NCI-H2171 treated with DMSO at 0.1 percent for 48 hours (cell line): ENCODE results near the gene PTPN1.
"Not testable (repeated sequence)": the region's sequence is repeated elsewhere in the genome, so short reads cannot be mapped to it uniquely, and the experiment has no call there.

Experiments
- DNase-seq: peaks from one replicate; lab custom pipeline; 2025; lab: John Stamatoyannopoulos, UW

Gene PTPN1

DNA sequence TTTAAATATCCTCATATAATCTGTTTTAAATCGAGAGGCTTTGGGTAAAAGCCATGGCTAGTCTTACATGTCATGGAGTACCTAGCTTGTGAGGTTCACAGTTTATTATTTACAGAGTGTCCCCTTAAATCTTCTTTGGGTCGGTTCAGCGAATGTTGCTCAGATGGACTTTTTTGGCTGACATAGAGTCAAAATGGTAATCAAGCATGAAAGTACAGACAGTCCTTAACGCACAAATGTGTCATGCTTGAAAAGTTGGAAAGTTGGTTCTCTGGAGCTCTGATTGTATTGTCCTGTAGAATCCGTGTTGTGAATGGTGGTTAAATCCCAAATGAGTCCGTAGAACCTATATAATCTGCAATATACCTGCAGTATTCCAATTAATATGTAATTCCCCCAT, 22.0 kb downstream of the PTPN1 start:
- DNase-seq = no peak

DNA sequence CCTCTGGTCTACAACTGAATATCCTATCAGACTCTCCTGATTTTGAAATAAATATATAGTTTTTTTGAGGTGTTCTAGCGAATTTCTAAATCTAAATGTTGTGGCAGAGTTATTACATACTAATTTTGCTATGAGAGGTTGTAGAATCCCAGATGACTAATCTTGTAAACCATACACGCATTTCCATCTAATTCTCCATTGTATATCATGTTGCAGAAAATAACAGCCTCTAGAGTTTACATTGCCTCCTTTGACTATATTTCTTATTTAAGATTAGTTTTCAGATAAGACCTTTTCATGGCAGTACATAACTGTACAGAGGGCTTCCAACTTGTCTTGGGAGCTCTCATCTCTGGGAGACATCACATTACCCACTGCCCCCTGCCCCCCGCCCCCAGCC, 22.9 kb downstream of the PTPN1 start:
- no peak for DNase-seq

DNA sequence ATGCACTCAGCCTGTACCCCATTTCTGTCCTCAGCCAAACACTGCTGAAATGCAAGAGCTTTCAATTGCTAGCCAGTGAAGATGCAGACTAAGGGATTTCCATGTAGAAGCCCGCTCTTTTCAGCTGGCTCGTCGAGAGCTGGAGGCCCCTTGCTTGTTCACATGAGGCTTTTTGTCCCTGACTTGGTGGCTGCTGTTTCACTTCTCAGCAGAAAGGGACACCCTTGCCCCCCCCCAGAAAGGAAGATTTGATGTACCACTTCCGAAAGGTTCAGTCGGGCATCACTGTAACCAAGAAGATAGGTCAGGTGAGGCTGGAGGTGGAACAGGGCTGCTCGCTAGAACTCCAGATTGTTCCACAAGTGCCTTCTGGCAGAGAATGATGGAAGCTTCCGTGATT, 23.3 kb downstream of the PTPN1 start:
- peak; percentile 14 for DNase-seq

DNA sequence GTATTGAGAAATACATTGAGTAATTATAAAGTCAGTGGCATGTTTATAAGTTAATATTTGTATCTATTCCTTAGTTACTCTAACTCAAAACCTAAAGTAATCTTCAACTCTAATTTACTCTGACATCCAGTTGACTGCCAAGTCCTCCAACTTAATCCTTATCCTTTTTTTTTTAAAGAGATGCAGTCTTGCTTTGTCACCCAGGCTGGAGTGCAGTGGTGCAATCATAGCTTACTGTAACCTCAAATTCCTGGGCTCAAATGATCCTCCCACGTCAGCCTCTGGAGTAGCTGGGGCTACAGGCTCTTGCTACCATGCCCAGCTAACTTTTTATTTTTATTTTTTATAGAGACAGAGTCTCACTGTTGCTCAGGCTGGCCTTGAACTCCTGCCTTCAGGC, 24.4 kb downstream of the PTPN1 start:
- no peak for DNase-seq

DNA sequence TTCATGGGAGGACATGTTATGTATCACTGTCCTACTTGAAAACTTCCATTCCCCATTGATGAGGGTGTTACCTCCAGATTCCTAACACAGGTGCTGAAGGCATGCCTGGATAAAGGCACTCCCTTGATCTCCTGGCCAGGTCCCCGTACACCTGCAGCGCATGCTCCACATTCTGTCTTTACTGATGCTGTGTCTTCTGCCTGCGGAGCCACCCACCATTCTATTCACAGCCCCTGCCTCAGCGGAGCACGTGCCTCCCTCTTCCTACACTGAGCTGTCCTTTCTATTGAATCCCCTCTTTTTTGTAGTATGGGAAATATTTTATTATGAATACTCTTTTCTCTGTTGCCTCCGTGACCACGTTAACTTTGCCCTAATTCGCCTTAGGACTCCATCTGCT, 25.0 kb downstream of the PTPN1 start:
- DNase-seq = peak; percentile 69

DNA sequence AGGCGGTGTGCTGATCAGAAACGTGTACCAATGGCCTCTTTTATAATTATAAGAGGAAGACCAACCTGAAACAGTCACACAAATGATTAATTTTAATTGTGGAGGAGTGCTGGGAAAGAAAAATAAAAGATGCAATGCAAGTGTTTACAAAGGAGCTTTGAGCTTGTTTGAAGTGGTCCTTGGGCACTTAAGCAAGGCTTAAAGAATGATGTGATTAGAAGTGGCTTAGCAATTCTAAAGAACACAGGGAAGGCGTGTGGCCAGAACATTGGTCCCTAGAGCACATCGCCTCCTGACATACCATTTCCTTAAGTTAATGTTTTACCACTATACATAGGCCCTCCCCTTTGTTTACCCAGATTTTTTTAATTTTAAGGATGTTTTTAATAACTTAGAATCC, 26.1 kb downstream of the PTPN1 start:
- DNase-seq = no peak

DNA sequence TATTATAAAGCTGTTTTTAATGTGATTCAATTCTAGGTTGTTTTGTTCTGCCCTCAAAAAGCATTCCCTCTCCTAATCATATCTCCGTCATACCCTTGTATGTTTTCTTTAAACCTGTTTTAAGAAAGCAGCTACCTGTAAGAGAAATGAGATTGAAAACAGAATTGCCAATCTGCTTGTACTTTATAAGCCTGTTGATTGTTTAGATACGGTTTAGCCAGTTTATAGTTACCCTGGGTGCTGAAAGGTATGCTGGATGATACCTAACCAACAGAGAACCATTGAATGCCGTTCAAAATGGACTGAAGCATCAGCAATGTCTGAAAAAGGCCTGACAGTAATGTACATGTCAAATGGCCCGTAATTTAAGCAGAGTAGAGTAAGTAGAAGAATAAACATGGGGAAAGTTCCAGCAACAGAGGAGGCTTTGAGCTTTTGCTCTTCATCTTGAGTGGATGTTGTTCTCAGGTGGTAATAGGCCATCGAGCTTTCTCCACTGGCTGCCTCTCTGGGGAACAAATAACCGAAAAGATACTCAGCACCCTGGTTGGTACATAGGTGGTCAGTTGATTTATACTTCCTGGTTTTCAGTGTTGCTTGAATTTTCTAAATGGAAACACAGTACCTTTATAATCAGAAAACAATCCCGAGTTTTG, 27.5 kb downstream of the PTPN1 start:
- no peak for DNase-seq

DNA sequence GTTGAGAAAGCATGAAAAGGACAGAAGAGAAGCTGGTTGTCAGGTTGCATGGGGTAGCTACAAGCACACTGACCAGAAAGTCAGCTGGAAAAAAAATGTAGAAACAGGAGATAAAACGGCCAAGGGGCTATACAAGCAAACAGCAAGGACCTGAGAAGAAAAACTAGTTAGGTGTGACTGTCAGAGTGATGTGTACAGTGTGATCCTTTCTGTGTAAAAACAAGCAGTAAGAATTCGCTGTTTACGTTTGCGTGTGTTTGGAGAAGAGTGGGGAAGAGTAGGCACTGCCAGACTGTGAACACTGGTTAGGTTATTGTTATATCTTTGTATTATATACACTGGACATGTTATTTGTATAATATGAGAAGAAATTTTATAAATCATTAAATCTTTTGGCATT, 28.1 kb downstream of the PTPN1 start:
- DNase-seq = no peak

DNA sequence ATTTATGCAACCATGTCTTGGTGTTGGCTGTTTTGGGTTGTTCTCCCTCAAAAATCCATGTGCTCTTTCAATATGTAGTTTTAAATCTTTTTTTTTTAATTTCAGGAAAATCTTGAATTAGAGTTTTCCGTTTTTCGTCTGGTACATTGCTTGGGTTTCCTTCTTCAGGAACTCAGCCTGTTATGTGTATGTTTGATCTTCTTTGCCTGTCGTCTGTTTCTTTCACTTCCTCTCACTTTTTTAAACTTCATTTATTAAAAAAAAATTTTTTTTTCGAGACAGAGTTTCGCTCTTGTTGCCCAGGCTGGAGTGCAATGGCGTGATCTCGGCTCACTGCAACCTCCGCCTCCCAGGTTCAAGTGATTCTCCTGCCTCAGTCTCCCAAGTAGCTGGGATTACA, 29.6 kb downstream of the PTPN1 start:
- not testable (repeated sequence) for DNase-seq

DNA sequence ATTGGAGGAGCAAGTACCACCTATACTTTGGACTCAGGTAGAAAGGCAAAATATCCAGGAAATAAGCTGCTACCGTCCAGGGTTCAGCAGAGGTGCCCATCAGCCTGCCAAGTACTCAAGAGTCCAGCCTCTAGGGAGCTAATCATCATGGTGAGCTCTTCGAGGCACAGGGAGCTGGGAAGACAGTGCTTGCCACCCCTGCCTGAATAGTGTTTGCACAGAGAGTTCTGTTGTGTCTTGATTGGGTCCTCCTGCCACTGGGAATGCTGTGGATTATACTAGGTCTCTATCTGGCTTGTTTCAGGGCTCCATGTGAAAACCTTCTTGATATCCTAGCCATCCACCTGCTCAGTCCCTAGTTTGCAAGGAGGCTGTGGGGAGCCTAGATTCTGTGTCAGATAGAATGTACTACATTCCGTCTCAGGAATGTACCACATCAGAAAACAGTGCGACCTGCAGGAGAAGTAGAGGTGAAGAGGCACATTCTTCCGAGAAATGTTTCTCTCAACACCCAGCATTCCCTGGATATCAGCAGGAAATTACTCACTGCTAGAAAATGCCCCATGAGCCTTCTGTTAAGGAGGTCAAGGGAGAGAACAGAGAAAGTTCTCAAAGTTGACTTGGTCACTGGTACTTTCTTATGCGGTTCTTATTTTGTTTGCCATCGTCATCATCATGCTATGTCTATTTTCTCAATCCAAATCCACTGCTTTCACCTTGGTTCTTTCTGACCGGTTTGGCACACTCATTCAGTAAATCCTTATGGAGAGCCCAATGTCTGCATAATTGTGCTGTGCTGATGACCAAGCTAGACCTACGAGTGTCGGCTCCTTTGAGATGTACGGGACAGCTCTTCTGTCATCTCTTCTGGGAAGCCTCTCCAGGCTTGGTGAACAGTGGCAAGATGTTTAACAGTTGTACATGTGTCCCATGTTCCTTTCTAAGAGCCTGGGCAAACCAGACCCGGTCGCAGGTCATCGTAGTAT, 30.7 kb downstream of the PTPN1 start:
- no peak for DNase-seq

DNA sequence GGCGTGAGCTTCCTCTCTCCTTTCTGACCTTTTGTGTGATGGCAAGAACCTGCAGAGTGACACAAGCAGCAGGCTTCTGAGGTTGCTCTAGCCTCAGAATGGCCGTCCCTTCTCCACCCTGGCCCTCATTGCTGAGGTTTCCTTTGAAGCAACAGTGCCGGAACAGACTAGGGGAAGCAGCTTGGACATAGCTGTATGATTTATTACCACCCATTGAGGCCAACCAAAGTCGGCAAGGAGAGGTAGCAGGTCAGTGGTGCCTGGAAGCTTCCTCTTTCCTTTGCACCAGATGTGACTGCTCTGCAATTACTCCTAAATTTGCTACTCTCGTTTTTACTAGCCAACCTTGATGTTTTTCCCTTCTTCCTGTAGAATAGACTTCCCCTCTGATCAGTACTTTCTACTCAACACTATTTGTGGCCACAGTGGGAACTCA, 31.4 kb downstream of the PTPN1 start:
- no peak for DNase-seq

DNA sequence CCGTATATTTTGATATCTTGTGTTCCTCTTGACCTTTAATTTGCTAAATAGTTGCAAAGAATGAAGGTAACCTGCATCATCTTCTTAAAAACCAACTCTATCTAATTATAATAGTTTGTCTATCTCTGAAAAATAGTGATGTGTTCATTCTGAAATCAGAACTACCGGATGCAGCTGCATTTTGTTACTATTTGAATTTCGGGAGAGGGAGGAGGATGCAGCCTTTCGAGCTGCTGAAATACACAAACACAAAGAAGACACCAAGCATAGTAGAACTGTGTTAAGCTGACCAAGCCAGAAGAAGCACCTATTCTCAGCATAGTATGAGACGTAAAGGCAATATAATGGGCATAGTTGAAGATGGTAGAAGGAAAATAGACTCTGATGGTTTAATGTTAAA, 33.1 kb downstream of the PTPN1 start:
- DNase-seq = no peak

DNA sequence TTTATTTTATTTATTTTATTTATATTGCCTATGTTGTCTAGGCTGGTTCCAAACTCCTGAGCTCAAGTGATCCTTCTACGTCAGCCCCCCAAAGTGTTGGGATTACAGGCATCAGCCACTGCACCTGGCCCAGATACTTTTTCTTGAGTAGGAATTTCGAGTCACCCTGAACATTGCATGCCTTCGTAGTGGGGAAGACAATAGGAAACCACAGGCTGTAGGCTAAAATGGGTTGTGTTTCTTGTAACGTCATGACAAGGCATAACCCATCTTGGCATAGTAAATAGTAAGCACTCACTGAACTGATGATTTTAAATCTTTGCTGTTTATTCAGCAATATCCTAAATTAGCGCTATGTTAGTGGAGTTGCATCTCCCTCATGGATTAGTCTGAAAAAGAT, 34.9 kb downstream of the PTPN1 start:
- no peak for DNase-seq

DNA sequence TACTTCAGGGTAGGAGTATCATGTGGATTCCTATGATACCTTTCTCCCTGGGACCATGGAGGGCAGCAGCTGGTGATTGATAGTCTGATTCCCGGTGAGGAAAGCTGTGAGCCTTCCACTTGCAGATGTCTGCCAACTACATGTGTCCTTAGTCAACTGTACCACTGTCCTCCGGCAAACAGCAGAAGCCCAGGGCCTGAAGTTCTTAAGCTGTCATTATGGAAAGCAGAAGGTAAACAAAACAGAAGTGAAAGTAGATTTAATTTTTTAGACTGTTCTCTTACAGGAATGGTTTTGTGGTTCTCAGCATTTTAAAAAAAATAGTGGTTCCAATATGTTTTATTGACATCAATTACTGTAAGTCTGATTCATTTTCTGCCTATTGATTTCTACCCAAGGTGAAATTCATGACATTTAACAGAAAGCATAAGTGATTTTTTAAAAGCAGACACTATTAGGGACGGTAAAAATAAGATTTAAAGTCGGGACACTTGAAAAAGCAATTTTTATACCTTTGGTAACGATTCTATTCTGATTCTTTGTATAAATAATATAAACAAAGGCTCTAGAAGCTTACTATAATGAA, 36.6 kb downstream of the PTPN1 start:
- peak; percentile 25 for DNase-seq

DNA sequence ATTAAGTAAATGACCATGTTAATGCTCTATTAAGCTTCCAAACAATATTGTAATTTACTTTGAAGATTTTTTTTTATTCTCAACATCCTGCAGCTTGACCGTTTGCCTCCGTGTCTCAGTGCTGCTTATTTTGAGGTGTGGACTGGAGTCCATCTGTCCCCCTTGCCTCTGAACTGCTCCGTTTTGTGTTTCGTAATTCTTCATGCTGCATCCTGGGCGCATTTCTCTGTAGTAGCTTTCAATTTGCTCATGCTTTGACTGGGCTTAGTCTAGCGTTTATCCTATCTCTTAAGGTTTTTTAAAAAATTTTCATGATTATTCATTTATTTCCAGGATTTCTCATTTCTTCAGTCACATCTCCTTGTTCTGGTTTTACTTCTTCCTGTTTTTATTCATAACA, 37.8 kb downstream of the PTPN1 start:
- no peak for DNase-seq

DNA sequence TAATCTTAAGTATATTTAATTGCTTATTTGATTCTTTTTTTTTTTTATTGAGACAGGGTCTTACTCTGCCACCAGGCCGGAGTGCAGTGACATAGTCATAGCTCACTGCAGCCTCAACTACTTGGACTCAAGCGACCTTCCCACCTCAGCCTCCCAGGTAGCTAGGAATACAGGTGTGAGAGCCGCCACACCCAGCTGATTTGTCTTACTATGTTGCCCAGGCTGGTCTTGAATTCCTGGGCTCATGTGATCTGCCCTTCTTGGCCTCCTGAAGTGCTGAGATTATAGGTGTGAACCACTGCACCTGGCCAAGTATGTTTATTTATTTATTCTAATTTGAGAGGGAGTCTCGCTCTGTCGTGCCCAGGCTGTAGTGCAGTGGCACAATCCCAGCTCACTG, 38.2 kb downstream of the PTPN1 start:
- no peak for DNase-seq

DNA sequence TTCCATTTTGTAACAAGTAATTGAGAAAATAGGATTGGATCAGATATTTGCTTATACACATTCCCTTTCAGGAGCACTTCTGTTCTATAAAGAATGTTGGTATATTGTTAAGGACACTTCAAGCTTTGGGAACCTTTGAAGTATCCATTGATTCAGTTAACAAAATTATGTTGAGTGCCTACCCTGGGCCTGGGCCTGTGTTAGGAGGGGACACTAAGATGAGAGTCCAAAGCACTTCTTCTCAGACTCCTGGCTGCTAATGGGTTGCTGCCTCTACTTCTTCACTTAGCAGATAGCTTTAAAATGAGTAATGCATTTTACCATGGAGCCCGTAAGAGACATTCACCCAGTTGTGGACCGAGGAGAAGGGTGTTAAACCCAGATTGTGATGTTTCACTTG, 40.3 kb downstream of the PTPN1 start:
- no peak for DNase-seq

DNA sequence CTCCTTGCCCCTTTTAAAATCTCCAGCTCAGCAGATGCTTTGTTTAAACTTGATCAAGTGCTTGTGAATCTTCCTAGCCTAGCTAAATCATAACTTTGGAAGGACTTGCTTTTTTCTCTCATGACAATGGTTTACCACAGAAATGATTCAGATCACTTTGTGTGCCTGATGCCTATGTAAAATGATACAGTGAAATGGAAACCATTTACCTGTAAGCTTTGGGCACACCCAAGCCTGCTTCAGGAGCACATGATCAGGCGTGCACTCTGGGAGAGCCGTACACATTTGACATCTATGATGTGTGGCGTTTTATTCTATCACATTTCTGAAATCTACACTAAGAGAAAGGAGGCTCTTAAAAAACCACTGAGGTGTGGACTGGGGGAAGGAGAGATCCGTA, 41.1 kb downstream of the PTPN1 start:
- peak; percentile 94 for DNase-seq

DNA sequence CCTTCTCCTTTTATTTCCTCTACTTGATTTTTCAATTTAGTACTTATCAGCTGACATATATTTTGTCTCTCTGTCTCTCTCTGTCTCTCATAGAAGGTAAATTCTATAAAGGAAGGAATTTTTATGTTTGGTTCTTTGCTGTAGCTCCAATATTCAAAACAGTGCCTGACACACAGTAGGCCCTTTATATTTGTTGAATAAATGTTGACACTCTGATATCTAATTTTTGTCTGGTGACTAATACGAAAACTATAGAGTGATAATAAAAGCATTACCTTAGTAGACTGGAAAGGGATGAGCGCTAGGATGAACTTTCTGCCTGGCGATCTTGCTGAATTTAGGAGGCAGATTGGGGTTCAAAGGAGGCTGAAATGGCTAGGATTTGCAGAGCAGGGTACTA, 42.8 kb downstream of the PTPN1 start:
- DNase-seq = no peak

DNA sequence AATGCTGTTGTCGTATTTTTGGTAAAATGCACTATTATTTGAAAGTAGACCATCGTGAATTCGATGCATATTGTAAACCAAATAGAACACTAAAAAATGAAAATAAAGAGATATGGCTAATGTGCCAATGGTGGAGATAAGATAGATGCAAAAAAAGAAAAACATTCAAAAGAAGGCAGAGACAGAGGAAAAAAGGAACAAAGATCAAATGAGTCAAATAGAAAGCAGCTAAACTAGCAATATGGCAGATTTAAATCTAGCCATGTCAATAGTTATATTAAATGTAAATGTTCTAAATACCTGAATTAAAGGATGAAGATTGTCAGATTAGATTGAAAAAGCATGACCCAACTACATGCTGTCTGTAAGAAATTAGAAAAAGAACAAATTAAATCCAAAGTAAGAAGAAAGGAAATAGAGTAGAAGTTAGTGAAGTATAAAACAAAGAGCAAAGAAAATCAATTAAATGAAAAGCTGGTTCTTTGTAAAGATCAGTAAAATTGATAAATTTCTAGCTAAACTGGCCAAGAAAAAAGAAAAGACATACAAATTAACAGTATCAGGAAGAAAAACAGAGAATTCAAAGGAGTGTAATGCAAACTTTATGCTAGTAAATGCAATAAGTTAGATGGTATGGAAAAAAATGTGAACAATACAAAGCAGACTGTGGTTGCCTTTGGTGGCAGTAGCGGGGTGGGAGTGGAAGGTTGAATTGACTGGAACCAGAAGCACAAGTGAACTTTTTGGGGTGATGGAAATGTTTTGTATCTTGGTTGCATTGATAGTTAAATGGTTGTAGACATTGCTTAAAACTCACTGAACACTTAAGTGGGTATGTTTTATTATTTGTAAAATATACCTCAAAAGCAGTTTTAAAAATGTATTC, 44.8 kb downstream of the PTPN1 start:
- DNase-seq = no peak

DNA sequence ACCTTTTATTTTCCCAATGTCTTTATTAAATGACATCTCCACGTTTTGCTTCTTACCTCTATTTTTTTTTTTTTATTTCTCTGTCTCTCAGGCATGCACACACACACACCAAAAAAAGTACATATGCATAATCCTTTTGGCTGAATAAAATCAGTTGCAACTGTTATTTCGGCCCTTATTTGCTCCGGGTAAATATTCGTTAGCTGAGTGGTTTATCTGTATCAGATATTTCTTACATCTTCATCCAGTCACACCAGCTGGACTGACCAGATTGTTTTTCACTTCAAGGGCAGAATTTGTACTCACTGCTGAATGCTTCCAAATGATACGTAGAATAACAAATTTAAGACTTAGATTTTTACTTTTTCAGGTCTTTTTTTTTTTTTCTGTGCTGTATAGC, 45.5 kb downstream of the PTPN1 start:
- DNase-seq = no peak

DNA sequence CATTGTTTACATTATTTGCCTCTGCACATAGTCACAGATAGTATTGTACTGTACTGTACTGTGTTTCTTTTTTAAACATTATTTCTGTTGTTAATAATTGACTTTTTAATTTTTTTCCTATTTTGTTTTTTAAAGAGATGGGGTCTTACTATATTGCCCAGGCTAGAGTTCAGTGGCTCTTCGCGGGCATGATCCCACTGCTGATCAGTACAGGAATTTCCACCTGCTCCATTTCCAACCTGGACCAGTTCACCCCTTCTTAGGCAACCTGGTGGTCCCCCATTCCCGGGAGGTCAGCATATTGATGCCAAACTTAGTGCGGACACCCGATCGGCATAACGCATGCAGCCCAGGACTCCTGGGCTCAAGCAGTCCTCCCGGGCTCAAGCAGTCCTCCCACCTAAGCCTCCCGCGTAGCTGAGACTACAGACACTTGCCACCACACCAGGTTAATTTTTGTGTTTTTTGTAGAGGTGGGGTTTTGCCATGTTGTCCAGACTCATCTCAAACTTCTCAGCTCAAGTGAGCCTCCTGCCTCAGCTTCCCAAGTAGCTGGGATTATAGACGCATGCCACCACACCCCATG, 47.5 kb downstream of the PTPN1 start:
- DNase-seq = no peak
